NCI-H146 (cell line): ENCODE measurements around the gene MCCC2.
A peak's percentile ranks its signal among the peaks of the same experiment; 100 is the strongest.
"Not testable (repeated sequence)": the region's sequence is repeated elsewhere in the genome, so short reads cannot be mapped to it uniquely, and the experiment has no call there.

ENCODE experiments used
- DNase-seq: peaks from one replicate; lab custom pipeline; 2025; lab: John Stamatoyannopoulos, UW

The MCCC2 gene

DNA sequence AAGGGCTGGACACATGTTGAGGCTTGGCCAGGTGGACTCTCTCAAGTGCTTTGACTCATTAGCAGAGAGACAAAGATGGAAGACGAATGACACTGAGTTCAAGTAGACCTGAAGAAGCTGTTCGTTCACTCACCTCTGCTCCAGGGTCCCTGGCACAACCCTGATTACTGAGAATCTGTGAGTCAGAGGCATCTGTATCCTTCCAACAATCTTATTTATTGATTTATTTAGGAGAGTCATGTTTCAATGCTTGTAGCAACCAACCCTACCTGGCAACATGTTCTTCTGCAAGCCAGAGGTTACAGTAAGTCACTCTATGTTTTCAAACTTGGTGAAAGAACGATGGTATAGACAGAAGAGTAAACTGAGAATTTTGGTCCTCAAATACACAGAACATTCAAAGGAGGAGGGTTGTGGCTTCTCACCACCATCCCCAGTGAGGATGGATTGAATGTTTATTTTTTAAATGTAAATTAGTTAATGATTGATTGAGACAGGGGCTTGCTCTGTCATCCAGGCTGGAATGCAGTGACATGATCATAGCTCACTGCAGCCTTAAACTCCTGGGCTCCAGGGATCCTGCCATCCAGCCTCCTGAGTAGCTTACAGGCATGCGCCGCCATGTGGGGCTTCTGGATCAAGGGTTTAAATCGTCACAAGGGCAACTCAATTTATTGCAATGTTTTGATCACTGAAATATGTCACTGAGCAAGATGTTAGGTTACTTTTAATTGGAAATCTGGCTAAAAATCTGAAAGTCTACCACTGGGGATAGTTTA lies 76.2 kb downstream of the MCCC2 start:
- no peak for DNase-seq

DNA sequence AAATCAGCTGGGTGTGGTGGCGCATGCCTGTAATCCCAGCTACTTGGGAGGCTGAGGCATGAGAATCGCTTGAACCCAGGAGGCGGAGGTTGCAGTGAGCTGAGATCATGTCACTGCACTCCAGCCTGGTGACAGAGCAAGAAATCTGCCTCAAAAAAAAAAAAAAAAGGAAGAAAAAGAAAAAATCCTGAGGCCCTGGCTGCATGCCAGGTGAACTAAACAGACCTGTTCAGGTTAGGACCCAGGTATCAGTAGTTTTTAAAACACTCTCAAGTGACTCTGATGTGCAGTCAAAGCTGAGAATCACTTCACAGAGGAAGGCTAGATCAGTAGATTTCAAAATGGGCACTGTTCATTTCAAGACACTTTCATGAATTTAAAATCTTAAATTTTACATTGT lies 77.5 kb downstream of the MCCC2 start:
- not testable (repeated sequence) for DNase-seq

DNA sequence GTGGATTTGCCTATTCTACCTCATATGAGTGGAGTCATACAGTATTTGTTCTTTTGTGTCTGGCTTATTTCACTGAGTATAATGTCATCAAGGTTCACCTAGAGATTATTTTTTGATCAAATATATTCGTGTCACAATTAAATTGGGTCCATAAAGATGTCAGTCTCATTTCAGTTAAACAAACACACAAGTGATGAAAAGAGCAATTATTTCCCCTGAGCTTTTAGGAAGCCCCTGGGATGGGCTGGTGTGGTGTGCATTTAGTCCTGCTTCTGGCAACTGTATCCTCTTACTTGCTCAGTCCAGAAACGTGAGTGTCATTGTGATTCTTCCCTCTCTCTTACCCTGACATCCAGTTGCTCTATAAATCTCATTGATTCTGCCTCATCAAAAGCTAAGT lies 79.2 kb downstream of the MCCC2 start:
- DNase-seq: peak; percentile 8

DNA sequence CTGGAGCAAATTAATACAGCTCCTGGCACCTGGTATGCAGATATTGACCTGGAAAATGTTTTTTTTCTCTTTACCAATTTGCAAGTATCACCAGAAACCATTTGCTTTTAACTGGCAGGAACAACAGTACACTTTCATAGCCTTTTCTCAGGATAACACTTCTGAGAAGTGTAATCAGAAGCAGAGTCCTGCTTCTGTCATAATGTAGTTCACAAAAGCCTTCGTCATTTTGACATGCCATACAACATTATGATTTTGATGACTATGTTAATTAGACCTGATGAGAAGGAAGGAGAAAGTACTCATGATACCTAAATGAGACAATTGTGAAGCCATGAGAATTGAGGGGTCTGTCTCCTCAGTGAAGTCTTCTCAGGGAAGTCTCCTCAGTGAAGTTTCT lies 90.8 kb downstream of the MCCC2 start:
- DNase-seq: no peak

DNA sequence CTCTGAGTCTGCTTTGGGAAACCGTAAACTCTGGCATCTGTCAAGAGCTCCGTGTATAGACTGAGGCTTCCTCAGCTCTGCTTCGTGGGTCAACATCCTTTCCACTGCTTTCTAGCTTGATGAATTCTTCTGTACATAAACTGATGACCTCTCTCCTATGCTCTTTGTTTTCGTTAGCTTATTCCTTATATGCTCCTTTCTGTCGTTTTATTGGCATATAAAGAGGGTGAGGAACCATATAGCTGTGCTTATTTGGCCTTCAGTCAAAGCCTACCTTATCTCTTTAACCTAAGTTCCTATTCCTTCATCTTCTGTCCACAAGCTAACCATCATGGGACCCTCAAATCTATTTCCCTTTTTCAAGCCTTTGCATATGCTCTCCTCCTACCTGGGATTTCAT lies 92.6 kb downstream of the MCCC2 start:
- DNase-seq: no peak

DNA sequence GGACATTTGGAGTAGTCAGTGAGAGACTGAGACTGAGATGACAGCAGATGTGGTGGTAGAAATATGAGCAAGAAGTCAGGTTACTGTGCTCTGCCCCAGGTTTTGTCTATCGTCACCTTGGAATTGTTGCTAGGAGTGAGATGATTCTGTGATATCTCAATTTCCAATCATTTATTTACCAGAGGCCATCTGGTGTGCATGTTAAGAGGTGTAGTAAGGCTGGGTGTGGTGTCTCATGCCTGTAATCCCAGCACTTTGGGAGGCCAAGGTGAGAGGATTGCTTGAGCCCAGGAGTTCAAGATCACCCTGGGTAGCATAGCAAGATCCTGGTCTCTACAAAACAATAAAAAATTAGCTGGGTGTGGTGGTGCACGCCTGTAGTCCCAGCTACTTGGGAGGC lies 93.4 kb downstream of the MCCC2 start:
- no peak for DNase-seq

DNA sequence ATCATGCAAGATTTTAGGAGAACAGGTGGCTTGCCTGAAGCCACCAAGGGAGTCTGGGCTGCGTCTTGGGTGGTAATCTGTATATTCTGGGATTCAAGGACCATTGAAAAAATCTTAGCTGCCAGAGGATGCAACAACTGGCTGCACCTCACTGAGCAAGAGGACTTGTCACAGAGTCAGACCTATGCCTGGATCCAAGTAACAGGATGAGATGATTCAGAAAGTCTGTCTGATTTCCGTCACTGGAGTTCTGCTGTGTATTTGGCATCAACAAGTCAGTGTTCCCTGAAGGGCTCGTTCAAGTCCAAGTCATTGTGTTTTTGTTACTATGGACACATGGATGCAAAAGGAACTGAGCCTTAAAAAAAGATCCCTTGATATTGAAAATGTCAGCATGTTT lies 94.2 kb downstream of the MCCC2 start:
- DNase-seq: no peak

DNA sequence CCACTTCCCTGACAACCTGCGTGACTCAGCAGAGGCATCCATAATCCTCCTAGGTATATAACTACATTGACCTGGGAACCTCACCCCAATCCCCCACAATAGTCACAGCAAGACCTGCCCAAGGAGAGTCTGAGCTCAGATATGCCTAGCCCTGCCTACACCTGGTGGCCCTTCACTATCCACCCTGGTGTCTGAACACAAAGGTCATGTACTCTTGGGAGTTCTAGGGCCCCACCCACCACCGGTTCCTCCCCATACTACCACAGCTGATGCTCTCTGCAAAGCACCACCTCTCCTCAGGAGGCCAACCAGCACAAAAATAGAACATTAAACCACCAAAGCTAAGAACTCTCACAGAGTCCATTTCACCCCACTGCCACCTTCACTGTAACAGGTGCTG lies 97.2 kb downstream of the MCCC2 start:
- no peak for DNase-seq

DNA sequence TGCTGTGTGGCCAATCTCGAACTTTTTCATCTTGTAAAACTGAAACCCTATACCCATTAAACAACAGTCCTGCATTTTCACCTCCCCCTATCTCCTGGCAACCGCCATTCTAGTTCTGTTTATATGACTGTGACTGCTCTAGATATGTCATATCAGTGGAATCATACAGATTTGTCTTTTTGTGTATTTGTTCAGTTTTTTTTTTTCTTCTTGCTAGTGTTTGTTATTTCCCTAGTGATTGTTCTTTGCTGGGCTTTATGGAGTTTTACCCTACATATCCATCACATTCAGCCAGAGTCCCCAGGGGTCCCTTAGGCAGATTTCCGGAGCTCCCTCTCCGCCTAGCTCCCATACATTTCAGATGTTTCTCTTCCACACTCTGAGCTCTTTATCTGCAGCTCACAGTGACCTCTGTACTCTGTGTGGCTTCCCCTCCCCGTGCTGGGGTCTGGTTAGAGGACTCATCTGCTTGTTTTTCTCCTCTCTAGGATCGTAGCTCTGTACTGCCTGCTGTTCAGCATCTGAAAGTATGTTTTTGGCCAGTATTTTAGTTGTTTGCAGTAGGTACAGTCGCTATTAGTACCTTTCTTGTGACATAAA lies 106.8 kb downstream of the MCCC2 start:
- peak; percentile 86 for DNase-seq

DNA sequence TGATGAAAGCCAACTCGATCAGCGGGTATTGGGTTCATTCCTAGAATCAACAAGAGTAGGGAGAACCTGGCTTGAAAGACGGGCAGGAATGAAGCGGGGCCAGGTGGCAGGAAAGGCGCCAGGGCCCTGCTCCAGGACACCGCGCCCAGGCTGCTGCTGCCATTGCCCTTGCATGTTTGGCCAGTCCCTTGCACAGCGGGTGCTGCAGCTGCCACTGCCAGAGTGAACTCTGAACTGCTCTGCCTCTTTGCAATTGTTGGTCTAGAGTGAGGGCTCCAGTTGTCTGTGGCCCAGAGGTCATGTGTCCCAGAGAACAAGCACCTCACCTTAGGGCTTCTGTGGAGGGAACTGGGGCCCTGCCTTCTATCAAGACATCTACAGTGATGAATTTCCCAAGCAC lies 107.9 kb downstream of the MCCC2 start:
- peak; percentile 88 for DNase-seq

DNA sequence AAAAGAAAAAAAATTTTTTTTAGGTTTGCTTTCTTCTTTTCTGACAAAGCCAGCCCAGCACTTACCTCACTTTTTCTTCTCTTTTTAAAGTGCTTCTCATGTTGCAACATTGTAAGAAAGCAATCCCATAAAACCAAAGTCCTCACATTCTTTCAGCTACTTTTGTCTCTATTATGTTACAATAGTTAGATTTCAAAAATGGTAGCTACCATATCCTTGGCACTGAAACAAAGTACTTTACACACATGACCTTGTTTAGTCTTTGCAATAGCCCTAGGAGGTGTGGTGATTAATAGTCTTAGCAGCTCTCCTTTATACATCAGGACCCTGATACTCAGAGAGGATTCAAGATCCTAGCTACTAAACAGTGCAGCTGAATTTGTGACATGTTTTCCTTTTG lies 108.5 kb downstream of the MCCC2 start:
- peak; percentile 15 for DNase-seq

DNA sequence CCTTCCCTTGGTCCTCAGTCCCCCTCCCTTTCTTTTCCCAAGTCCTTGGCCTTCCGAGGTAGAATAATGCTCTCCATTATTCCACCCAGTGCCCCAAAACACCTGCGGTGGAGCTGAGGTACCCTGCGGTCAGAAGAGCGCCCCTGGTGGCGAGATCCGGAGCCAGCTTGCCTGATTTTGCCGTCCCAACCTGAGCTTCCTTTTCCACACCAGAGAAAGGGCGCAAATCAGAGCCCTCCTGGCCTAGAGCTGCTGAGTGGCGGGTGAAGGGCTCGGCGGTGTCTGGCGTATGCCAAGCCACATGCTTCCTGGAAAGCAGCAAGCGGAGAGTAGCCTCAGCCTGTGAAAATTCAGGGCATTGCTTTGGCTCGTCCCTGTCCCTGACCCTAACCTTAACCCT lies 110.8 kb downstream of the MCCC2 start:
- DNase-seq: no peak

DNA sequence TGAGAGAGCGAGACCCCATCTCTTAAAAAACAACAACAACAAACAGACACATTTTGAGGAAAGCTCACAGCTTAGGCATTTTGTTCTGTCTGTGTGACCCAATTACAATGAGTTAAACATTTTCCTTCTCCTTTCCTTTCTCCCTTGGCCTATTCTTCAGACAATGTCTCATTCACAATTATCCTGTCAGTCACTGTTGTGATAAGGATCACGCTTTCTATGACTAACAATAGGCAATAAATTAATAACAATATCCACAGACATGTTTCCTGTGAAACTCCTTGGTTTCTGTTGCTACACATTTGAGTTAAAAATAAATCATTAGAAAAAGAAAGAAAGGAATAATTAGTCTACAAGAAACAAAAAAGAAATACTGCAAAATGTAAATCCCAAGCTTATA lies 112.1 kb downstream of the MCCC2 start:
- DNase-seq: no peak

DNA sequence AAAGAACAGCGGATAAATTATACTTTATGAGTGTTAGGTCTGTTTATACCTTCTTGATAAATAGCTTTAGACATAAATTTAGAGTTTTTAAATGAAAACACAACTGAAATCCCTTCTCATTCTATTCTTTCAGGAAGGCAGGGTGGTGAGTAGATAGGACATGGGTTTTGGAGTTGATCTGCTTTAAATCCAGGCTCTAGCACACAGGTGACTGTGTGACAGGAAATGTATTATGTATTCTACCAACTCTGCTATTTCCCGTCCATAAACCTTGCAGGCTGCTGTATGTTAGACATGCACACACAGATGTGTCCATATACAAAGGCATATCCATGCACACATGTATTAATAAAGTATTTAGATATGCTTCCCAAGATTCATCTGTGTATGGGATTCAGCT lies 112.6 kb downstream of the MCCC2 start:
- no peak for DNase-seq

DNA sequence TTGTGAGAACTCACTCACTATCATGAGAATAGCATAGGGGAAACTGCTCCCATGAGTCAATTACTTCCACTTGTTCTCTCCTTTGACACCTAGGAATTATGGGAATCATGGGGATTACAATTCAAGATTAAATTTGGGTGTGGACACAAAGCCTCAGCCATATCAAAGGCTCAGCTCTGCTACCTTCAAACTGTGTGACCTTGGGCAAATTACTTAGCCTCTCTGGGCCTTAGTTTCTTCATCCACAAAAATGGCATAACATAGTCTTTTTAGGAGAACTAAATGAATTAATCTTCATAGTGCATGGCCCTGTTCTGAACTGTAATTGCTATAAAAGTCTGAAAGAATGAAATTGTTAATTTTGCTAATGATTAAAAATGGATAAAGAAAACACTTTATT lies 113.7 kb downstream of the MCCC2 start:
- DNase-seq: no peak

DNA sequence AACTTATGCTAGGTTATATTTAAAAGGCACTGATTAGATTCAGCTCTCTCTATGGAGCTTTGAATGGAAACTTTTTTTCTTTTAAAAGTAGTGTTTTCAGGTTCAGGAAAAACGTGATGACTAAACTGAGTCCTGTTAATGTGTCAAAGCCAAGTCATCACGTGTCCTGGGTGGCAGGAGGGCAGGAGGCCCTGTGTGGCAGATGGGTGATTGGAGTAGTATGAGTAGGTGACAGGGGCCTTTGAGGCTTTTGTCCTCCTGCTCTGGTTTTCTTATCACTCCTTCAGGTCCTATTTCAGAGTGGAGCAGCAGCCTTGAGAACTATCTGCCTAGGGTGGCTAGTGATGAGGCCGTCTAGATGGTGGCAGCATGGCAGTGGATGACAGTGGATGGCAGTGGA lies 114.3 kb downstream of the MCCC2 start:
- DNase-seq: no peak

DNA sequence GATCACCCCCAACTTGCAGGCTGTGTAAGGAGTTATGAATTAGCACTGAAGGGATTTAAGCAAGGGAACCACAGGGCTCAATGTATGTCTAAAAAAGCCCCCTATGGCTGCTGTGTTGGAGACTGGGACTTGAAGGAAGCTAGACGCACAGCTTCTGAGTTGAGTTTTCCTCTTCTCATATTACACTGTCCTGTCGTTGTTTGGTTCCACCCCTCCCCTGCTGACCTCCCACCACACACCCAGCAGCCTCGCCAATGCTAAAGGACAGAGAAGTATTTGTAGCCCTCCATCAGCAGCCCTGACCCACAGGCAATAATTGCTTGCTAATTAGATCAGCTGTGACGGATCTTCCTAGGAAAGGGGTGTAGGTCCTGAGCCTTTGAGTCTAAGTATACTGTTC lies 116.8 kb downstream of the MCCC2 start:
- peak; percentile 43 for DNase-seq

DNA sequence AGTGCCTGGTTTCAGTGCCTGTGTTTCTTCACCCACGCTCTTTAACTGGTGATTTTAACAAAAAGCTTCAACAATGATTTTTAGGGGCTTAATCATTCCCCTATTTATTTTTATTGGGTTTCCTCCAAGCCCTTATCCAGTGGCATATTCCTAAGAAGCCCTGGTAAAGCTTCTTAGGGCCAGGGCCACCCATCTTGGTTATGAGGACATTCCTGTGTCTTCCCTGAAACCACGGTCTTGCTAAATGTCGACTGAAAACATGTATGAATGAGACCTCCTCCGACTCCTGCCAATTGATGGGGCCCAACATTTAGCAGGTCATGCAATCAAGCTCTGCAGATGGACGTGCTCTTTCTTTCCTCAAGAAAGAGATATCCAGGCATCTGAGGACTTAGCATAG lies 118.3 kb downstream of the MCCC2 start:
- no peak for DNase-seq

DNA sequence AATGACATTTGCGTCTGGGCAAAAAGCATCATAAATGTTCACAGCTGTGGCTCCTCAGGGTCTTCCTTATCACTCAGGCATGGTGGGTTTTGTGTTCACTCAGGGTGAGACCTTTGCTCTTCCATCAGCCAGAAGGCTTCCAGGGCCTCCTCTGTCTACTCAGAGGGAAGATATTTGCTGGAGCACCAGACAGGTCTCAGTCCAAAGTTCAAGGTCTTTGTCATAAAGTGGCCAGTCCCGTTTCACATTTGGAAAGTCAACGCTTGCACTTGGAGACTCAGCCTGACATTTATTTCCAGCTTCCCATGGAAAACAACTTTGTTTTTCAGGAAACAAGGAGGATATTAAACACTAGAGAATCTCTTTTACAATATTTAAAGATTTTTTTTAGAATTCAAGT lies 119.8 kb downstream of the MCCC2 start:
- DNase-seq: no peak
